PC-3 (cell line): ENCODE results near the gene RTP3. TPM values are rescaled to one million over a fixed set of nuclear protein-coding genes. Genes with fewer than 3 reads are reported as not detected.

Experiments used
- ATAC-seq: fragments of 200-7000 bp; cut with Tn5 transposase; 2 replicates; pipeline ENCODE4 v1.9.1; 2020; ENCODE audit warnings: mild to moderate bottlenecking, moderate library complexity
- BruUV-seq: library from RNA; stranded (reverse); fragments of 400-500 nt; replicated peaks from 2 replicates; lab custom pipeline; 2021; lab: Mats Ljungman, UMichigan
- CTCF ChIA-PET: fragments of 300-600 bp; sonication (Branson Sonifier 250); formaldehyde crosslinking; loops from one replicate; lab custom pipeline; 2022; ENCODE audit warnings: antibody characterized with exemption; lab: Charles Lee
- POLR2A ChIA-PET: fragments of 300-600 bp; sonication (Branson Sonifier 250); formaldehyde crosslinking; loops from one replicate; lab custom pipeline; 2022; ENCODE audit warnings: antibody characterized with exemption; ENCODE audit not compliant: unreplicated experiment; lab: Charles Lee
- DNase-seq: peaks from one replicate; pipeline ENCODE4 v3.0.0-alpha.2; 2015
- H2AFZ ChIP-seq: fragments of 300-600 bp; sonication (generic); 2 replicates; pipeline ENCODE4 v1.6.0; 2016; ENCODE audit warnings: antibody characterized with exemption, low read length
- H3F3A ChIP-seq: fragments of 300-600 bp; sonication (generic); one replicate; pipeline ENCODE4 v1.6.0; 2017; ENCODE audit warnings: antibody characterized with exemption, low read length, control low read depth, mild to moderate bottlenecking; ENCODE audit not compliant: unreplicated experiment
- H3K27ac ChIP-seq: fragments of 300-600 bp; sonication (generic); 2 replicates; pipeline ENCODE4 v1.5.1; 2016; ENCODE audit warnings: mild to moderate bottlenecking, low read length
- H3K27me3 ChIP-seq: fragments of 300-600 bp; sonication (generic); 2 replicates; pipeline ENCODE4 v1.6.1; 2016; ENCODE audit warnings: low read length, mixed read lengths
- H3K36me3 ChIP-seq: fragments of 300-600 bp; sonication (generic); 2 replicates; pipeline ENCODE4 v1.6.1; 2016; ENCODE audit warnings: low read depth, mixed run types, low read length, mixed read lengths
- H3K4me1 ChIP-seq: fragments of 300-600 bp; sonication (generic); 2 replicates; pipeline ENCODE4 v1.5.1; 2016; ENCODE audit warnings: low read length; ENCODE audit not compliant: insufficient read depth
- H3K4me2 ChIP-seq: fragments of 300-600 bp; sonication (generic); 2 replicates; pipeline ENCODE4 v1.6.0; 2016; ENCODE audit warnings: low read length
- H3K4me3 ChIP-seq: fragments of 300-600 bp; sonication (generic); 2 replicates; pipeline ENCODE4 v1.5.1; 2016; ENCODE audit warnings: mild to moderate bottlenecking, low read length, mixed read lengths
- H3K79me2 ChIP-seq: fragments of 300-600 bp; sonication (generic); 2 replicates; pipeline ENCODE4 v1.6.1; 2017; ENCODE audit warnings: low read length, mixed read lengths
- H3K9ac ChIP-seq: fragments of 300-600 bp; sonication (generic); 2 replicates; pipeline ENCODE4 v1.6.0; 2016; ENCODE audit warnings: mild to moderate bottlenecking, low read length
- H3K9me2 ChIP-seq: fragments of 300-600 bp; sonication (generic); replicated peaks from 2 replicates; pipeline ENCODE4 v1.6.1; 2016; ENCODE audit warnings: mixed run types, low read length, mixed read lengths
- H3K9me3 ChIP-seq: fragments of 300-600 bp; sonication (generic); 2 replicates; pipeline ENCODE4 v1.6.1; 2016; ENCODE audit warnings: low read length, mixed read lengths
- H4K20me1 ChIP-seq: fragments of 300-600 bp; sonication (generic); 2 replicates; pipeline ENCODE4 v1.6.1; 2016; ENCODE audit warnings: low read length, mixed read lengths
- CTCF ChIP-seq: fragments of 300-600 bp; sonication (generic); conservative IDR thresholded peaks from 2 replicates; pipeline ENCODE4 v1.5.1; 2017; ENCODE audit warnings: antibody characterized with exemption, low read depth, mild to moderate bottlenecking, low read length
- EZH2 ChIP-seq: fragments of 300-600 bp; sonication (generic); IDR thresholded peaks from one replicate; pipeline ENCODE4 v1.6.1; 2017; ENCODE audit warnings: antibody characterized with exemption, mild to moderate bottlenecking, low read length; ENCODE audit not compliant: unreplicated experiment
- EZH2phosphoT487 ChIP-seq: fragments of 300-600 bp; sonication (generic); IDR thresholded peaks from 2 replicates; pipeline ENCODE4 v1.6.1; 2018; ENCODE audit warnings: mild to moderate bottlenecking, antibody characterized with exemption, low read length, borderline replicate concordance
- intact Hi-C: fragments of 100-400 bp; cut with micrococcal nuclease; formaldehyde crosslinking; loops from 2 replicates; pipeline ENCODE4 v1.9.0; 2023
- total RNA-seq: library from RNA; depleted of rRNA; stranded (reverse); fragments of >200 nt; gene quantifications from 2 replicates; pipeline ENCODE4 v1.2.3, GENCODE V29; 2014

RTP3 gene
- total RNA-seq, 1 experiment from 2014 or later = not detected

GRCh38 chr3:46523556-46523955 lies 25.8 kb downstream of the RTP3 start:
- H3K4me1 ChIP-seq = peaks cover 8% of the 10 kb centered on the region
- no peak overlapping the region for H3K4me3 ChIP-seq
- H3F3A ChIP-seq = no peaks in the 10 kb centered on the region
- H3K9me3 ChIP-seq = no peaks in the 10 kb centered on the region
- no peak overlapping the region for H3K9ac ChIP-seq
- DNase-seq (no peak), ATAC-seq (no peak)
- TF ChIP-seq EZH2 (no peak), CTCF (no peak), EZH2phosphoT487 (no peak)
- no peak overlapping the region for H3K27ac ChIP-seq
- no peaks in the 10 kb centered on the region for H3K79me2 ChIP-seq
- H4K20me1 ChIP-seq = no peaks in the 10 kb centered on the region
- H3K9me2 ChIP-seq = no peaks in the 10 kb centered on the region
- no peak overlapping the region for H2AFZ ChIP-seq
- no peaks in the 10 kb centered on the region for H3K27me3 ChIP-seq
- no peak overlapping the region for H3K4me2 ChIP-seq
- H3K36me3 ChIP-seq = no peaks in the 10 kb centered on the region
- ChIA-PET CTCF (no interaction called here), POLR2A (no interaction called here)
- no TSS peak for BruUV-seq
- intact Hi-C loops = no loop called here

GRCh38 chr3:46524008-46524407 lies 26.2 kb downstream of the RTP3 start:
- ChIA-PET POLR2A (no interaction called here), CTCF (no interaction called here)
- H3K4me1 ChIP-seq = peaks cover 8% of the 10 kb centered on the region
- TF ChIP-seq EZH2phosphoT487 (no peak), EZH2 (no peak), CTCF (no peak)
- H3K27ac ChIP-seq = no peak overlapping the region
- ATAC-seq = no peak
- no peak for DNase-seq
- no peaks in the 10 kb centered on the region for H4K20me1 ChIP-seq
- H3K79me2 ChIP-seq = no peaks in the 10 kb centered on the region
- no peaks in the 10 kb centered on the region for H3F3A ChIP-seq
- H3K4me2 ChIP-seq = no peak overlapping the region
- no peaks in the 10 kb centered on the region for H3K36me3 ChIP-seq
- no TSS peak for BruUV-seq
- H3K4me3 ChIP-seq = no peak overlapping the region
- no peaks in the 10 kb centered on the region for H3K9me3 ChIP-seq
- no peak overlapping the region for H3K9ac ChIP-seq
- intact Hi-C loops = no loop called here
- no peak overlapping the region for H2AFZ ChIP-seq
- H3K9me2 ChIP-seq = no peaks in the 10 kb centered on the region
- H3K27me3 ChIP-seq = no peaks in the 10 kb centered on the region

- no peak overlapping the region for H3K4me3 ChIP-seq
- H3K27me3 ChIP-seq = no peaks in the 10 kb centered on the region
- H4K20me1 ChIP-seq = no peaks in the 10 kb centered on the region
- DNase-seq = no peak
- H3K79me2 ChIP-seq = no peaks in the 10 kb centered on the region
- H3K9me3 ChIP-seq = no peaks in the 10 kb centered on the region
- TF ChIP-seq EZH2 (no peak), EZH2phosphoT487 (no peak), CTCF (no peak)
- CTCF ChIA-PET = no interaction called here
- no peak overlapping the region for H2AFZ ChIP-seq
- no peak overlapping the region for H3K27ac ChIP-seq
- H3K4me1 ChIP-seq = peaks cover 8% of the 10 kb centered on the region
- H3K4me2 ChIP-seq = no peak overlapping the region
- H3K36me3 ChIP-seq = no peaks in the 10 kb centered on the region
- intact Hi-C loops = no loop called here
- no peak for ATAC-seq
- H3K9me2 ChIP-seq = no peaks in the 10 kb centered on the region
- H3K9ac ChIP-seq = no peak overlapping the region
- no peaks in the 10 kb centered on the region for H3F3A ChIP-seq
- POLR2A ChIA-PET = no interaction called here
- BruUV-seq = no TSS peak
Measured at GRCh38 chr3:46524832-46525231, 27.1 kb downstream of the RTP3 start.
